Measurements from ENCODE around the gene C1RL.
A peak's percentile ranks its signal among the peaks of the same experiment; 100 is the strongest.

Gene C1RL

DNA sequence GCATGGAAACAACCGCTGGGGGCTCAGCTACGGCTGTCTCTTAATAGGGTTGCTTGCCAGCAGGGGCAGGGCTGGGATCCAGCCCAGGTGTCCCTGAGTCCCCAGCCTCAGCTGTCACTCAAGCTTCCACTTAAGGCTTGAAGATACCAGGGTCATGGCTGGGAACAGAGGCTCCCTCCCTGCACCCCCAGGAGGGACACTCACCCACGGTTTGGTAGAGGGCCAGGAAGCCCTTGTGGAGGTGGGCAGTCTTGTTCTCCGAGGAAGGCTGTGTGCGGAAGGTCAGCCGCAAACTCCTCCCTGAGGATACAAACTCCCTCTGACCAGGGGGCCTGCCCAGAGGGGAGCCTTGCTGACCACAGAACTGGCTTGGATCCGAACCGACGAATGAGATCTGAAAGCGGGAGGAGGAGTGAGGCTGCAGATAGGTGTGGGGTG, 7.3 kb downstream of the C1RL start:
- no peak overlapping the region for H3K4me3 Mint-ChIP-seq
- H3K27me3 Mint-ChIP-seq: no peaks in the 10 kb centered on the region
- H3K4me1 Mint-ChIP-seq: peaks cover 35% of the 10 kb centered on the region
- H3K27ac Mint-ChIP-seq: no peak overlapping the region
- DNase-seq: no peak
- H3K9me3 Mint-ChIP-seq: peaks cover 12% of the 10 kb centered on the region
- CTCF ChIA-PET: interaction anchor here (1.9 kb wide), 1 partner anchor 11 kb away, joined by 14 read pairs; no protein-coding TSS in a partner anchor
- peaks cover 60% of the 10 kb centered on the region for H3K36me3 Mint-ChIP-seq

DNA sequence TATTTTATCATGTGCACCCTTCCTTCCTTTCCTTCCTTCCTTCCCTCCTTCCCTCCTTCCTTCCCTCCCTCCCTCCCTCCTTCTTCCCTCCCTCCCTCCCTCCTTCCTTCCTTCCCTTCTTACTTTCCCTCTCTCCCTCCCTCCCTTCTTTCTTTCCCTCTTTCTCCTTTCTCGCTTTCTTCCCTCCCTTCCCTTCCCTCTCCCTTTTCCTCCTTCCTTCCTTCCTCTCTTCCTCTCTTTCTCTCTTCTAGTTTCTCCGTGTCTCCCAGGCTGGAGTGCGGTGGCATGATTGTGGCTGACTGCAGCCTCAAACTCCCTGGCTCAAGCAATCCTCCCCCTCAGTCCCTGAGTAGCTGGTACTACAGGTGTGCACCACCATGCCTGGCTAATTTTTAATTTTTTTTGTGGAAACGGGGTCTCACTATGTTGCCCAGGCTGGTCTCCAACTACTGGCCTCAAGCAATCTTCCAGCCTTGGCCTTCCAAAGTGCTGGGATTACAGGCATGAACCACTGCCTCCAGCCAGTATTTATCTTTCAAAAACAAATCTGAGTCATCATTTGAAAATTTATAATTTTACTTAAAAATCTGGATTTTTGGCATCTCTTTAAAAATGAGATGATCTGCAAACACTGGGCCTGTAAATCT, 7.8 kb downstream of the C1RL start:
- no peak overlapping the region for H3K27ac Mint-ChIP-seq

GRCh38 chr12:7100239-7100638, 8.8 kb downstream of the C1RL start:
- H3K9me3 Mint-ChIP-seq: no peaks in the 10 kb centered on the region
- peaks cover 46% of the 10 kb centered on the region for H3K36me3 Mint-ChIP-seq

More for the DNA sequence above, 7.8 kb downstream of the C1RL start:
- Mint-ChIP-seq H3K27me3 (no peaks in the 10 kb centered on the region), H3K36me3 (peaks cover 55% of the 10 kb centered on the region), H3K4me3 (no peak overlapping the region), H3K4me1 (peaks cover 29% of the 10 kb centered on the region), H3K9me3 (peaks cover 8% of the 10 kb centered on the region)
- no peak for DNase-seq
- CTCF ChIA-PET: no interaction called here

DNA sequence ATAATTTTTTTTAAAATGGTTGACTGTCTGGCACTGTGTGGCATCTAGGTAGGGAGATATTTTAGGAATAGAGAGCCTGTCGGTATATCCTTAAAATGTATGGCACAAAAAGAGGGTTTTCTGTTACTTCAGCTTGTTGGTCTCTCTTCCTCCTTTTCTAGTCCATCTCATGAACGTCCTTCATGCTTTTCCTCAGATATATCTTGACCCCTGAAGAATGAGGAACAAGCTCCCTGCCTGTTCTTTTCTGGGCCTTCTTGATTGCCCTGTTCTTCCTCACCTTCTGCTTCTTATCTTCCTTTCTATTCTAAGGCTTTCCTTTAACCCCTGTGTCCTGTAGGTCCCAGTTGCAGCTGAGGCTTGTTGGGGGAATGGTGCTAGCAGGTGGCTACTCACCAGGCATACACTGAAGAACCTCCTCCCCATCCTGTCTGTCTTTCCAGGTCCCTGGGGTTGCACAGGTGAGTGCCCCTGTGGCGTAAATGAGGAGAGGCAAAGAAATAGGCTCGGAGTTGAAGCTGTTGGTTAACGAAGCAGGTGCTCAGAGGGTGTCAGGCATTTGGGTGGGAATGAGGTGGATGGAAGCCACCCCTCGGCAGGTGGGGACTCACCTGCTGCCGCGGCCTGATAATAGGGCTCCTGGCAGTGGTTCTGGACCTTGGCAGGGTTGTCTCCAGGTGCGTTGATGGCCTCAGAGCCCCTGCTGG, 9.6 kb downstream of the C1RL start:
- peaks cover 40% of the 10 kb centered on the region for H3K36me3 Mint-ChIP-seq
- no peaks in the 10 kb centered on the region for H3K27me3 Mint-ChIP-seq
- no peak overlapping the region for H3K27ac Mint-ChIP-seq
- CTCF ChIA-PET: interaction anchor here (0.6 kb wide), 1 partner anchor 41 kb away, joined by 3 read pairs; no protein-coding TSS in a partner anchor
- H3K4me3 Mint-ChIP-seq: no peak overlapping the region
- H3K4me1 Mint-ChIP-seq: peaks cover 18% of the 10 kb centered on the region
- H3K9me3 Mint-ChIP-seq: no peaks in the 10 kb centered on the region
- DNase-seq: no peak

More at GRCh38 chr12:7100239-7100638, 8.8 kb downstream of the C1RL start:
- H3K4me1 Mint-ChIP-seq: peaks cover 21% of the 10 kb centered on the region
- no peak overlapping the region for H3K27ac Mint-ChIP-seq
- DNase-seq: no peak
- CTCF ChIA-PET: no interaction called here
- H3K4me3 Mint-ChIP-seq: no peak overlapping the region
- H3K27me3 Mint-ChIP-seq: no peaks in the 10 kb centered on the region

- H3K9me3 Mint-ChIP-seq: no peaks in the 10 kb centered on the region
- H3K27ac Mint-ChIP-seq: no peak overlapping the region
- peaks cover 7% of the 10 kb centered on the region for H3K27me3 Mint-ChIP-seq
- H3K4me1 Mint-ChIP-seq: peaks cover 8% of the 10 kb centered on the region
- peaks cover 18% of the 10 kb centered on the region for H3K36me3 Mint-ChIP-seq
- CTCF ChIA-PET: no interaction called here
- H3K4me3 Mint-ChIP-seq: no peak overlapping the region
- DNase-seq: no peak
Measured at GRCh38 chr12:7096979-7097378, 12.0 kb downstream of the C1RL start.

- H3K4me1 Mint-ChIP-seq: peaks cover 13% of the 10 kb centered on the region
- H3K4me3 Mint-ChIP-seq: no peak overlapping the region
- peaks cover 7% of the 10 kb centered on the region for H3K27me3 Mint-ChIP-seq
- CTCF ChIA-PET: interaction anchor here (0.5 to 1.5 kb wide), 3 partner anchors 11 to 151 kb away, joined by 3 to 6 read pairs (median 5); no protein-coding TSS in a partner anchor
- peaks cover 16% of the 10 kb centered on the region for H3K36me3 Mint-ChIP-seq
- H3K27ac Mint-ChIP-seq: no peak overlapping the region
- DNase-seq: no peak
- no peaks in the 10 kb centered on the region for H3K9me3 Mint-ChIP-seq
Measured at GRCh38 chr12:7096006-7096932, 12.7 kb downstream of the C1RL start.

DNA sequence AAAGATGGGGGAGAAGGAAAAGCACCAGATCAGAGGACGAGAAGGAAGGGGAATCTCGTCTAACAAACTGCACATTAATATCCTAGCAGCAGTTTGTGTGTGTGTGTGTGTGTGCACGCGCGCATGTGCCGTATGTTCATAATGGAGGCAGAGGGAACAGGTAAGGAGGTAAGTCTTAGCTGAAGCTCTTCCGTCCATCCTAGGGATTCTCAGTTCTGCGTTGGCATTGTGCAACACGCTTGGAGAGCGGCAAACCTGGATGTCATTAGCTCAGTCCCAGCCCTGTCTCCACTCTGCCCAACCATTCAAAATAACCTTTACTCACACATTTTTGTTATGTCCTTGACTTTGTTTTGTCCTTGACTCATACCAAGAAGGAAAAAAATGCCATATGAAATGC, 15.1 kb downstream of the C1RL start:
- Mint-ChIP-seq H3K27me3 (peaks cover 18% of the 10 kb centered on the region), H3K27ac (no peak overlapping the region), H3K4me3 (no peak overlapping the region), H3K9me3 (no peaks in the 10 kb centered on the region), H3K36me3 (peaks cover 7% of the 10 kb centered on the region), H3K4me1 (peaks cover 13% of the 10 kb centered on the region)
- DNase-seq: no peak
- CTCF ChIA-PET: interaction anchor here (0.7 to 2.7 kb wide), 7 partner anchors 11 to 169 kb away, joined by 3 to 15 read pairs (median 5); partner anchors contain the start of genes C1RL and LPCAT3

- no peaks in the 10 kb centered on the region for H3K9me3 Mint-ChIP-seq
- peaks cover 4% of the 10 kb centered on the region for H3K36me3 Mint-ChIP-seq
- CTCF ChIA-PET: interaction anchor here (0.7 to 2.7 kb wide), 11 partner anchors 12 to 224 kb away, joined by 3 to 15 read pairs (median 4); partner anchors contain the start of genes C1RL and LPCAT3
- no peak overlapping the region for H3K27ac Mint-ChIP-seq
- H3K4me3 Mint-ChIP-seq: no peak overlapping the region
- DNase-seq: no peak
- H3K4me1 Mint-ChIP-seq: peaks cover 13% of the 10 kb centered on the region
- H3K27me3 Mint-ChIP-seq: peaks cover 19% of the 10 kb centered on the region
Measured at GRCh38 chr12:7093486-7093885, 15.5 kb downstream of the C1RL start.

DNA sequence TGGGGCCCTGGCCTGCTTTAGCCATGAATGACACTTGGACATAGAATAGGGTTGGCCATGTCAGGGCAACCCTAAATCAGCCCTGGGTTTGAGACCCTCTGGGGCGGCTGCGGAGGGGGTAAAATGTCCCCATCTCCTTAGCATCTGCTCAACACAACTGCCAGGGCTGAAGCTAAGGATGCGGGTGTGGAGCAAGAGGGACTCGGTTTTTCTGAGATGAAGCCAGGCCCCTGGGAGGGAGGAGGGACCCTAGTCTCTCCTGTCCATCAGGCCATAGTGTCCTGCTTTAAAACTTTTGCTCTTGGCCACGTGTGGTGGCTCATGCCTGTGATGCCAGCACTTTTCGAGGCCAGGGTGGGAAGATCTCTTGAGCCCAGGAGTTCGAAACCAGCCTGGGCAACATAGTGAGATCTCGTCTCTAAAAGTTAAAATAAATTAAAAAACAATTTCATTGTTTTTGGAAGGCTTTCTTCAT, 16.0 kb downstream of the C1RL start:
- no peak for DNase-seq
- peaks cover 13% of the 10 kb centered on the region for H3K4me1 Mint-ChIP-seq
- CTCF ChIA-PET: interaction anchor here (0.7 to 2.7 kb wide), 12 partner anchors 16 to 224 kb away, joined by 3 to 15 read pairs (median 4); partner anchors contain the start of genes C1RL and LPCAT3
- H3K27ac Mint-ChIP-seq: no peak overlapping the region
- H3K27me3 Mint-ChIP-seq: peaks cover 19% of the 10 kb centered on the region
- no peak overlapping the region for H3K4me3 Mint-ChIP-seq
- H3K36me3 Mint-ChIP-seq: peaks cover 1% of the 10 kb centered on the region
- H3K9me3 Mint-ChIP-seq: no peaks in the 10 kb centered on the region

DNA sequence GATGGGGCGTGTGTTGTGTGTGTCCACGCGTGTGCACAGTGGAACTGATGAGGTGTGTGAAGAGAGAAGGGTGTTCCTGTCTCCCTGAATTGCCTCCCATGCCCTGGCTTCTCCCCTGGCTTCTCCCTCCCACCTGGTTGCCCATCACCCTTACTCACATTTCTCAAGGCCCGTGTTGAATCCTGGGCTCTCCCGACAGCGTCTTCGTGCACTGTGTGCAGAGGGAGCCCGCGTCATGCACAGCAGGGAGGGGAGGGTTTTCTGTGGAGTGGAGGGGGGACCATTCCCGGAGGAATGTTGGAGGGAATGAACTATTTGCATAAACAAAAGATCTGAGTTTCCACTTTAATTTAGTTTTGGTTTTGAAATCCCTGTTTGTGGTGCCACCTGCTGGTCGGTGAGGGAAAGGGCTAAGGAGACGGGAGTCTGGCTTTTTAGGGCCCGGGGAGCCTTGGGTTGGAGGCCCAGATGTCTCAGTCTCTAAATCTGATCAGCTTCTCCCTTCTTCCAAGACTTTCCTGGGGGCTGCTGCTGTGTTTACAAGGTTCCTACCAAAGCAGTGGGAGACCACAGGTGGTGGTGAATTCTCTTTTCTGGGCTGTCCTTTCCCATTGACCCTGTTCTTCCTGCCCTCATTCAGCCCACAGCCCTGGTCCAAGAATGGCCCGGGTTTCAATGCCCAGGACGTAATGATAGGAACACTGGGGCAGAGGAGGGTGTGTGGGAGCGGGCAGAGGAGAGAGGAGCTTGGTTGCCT, 16.6 kb downstream of the C1RL start, which contains the start of gene C1R:
C1R (minus strand) TSS at position 217 of the 757 bp plus-strand sequence; CDS start at position 160, 57 bp downstream.
- CTCF ChIA-PET: interaction anchor here (0.7 to 2.7 kb wide), 12 partner anchors 17 to 223 kb away, joined by 3 to 15 read pairs (median 4); partner anchors contain the start of genes C1RL and LPCAT3
- H3K36me3 Mint-ChIP-seq: peaks cover 1% of the 10 kb centered on the region
- H3K9me3 Mint-ChIP-seq: no peaks in the 10 kb centered on the region
- peak within 1 kb of the TSS; percentile 71 for H3K4me3 Mint-ChIP-seq
- DNase-seq: peak; percentile 82
- H3K4me1 Mint-ChIP-seq: peaks cover 13% of the 10 kb centered on the region
- H3K27me3 Mint-ChIP-seq: peaks cover 19% of the 10 kb centered on the region
- peak within 1 kb of the TSS; percentile 63 for H3K27ac Mint-ChIP-seq

DNA sequence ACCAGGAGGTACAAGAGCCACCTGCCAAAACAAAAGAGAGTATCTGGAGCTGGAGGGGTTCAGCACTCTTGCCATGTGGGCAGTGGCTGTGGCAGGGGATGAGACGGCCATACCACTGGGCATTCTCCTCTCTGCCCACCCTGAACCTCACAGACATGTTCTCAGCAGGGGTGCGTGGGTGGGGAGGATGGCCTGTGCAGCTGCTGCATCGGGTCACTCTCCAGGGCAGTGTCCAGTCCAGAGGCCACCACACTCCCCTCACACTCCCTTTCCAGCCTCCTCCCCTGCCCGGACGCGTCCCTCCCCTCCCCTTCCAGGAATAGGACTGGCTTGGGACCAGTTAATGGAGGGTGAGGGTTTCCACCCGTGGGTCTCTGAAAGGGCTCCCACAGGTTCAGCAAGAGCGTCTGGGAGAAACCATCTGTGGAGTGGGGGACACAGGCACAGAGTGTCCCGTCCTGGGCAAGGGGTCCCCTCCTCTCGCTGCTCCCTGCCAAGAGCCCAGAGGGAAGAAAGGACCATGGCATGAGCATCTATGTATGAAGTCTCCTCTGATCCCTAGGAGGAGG, 17.3 kb downstream of the C1RL start:
- H3K9me3 Mint-ChIP-seq: no peaks in the 10 kb centered on the region
- H3K27me3 Mint-ChIP-seq: peaks cover 19% of the 10 kb centered on the region
- DNase-seq: no peak
- peak overlapping the region; percentile 71 for H3K4me3 Mint-ChIP-seq
- peak overlapping the region; percentile 63 for H3K27ac Mint-ChIP-seq
- CTCF ChIA-PET: interaction anchor here (0.5 to 1.8 kb wide), 5 partner anchors 16 to 795 kb away, joined by 3 to 6 read pairs (median 3); no protein-coding TSS in a partner anchor
- H3K4me1 Mint-ChIP-seq: peaks cover 13% of the 10 kb centered on the region
- H3K36me3 Mint-ChIP-seq: peaks cover under 1% of the 10 kb centered on the region

GRCh38 chr12:7091171-7091570, 17.8 kb downstream of the C1RL start:
- Mint-ChIP-seq H3K27ac (peak overlapping the region; percentile 34), H3K4me3 (no peak overlapping the region), H3K9me3 (no peaks in the 10 kb centered on the region), H3K27me3 (peaks cover 19% of the 10 kb centered on the region), H3K4me1 (peaks cover 13% of the 10 kb centered on the region), H3K36me3 (no peaks in the 10 kb centered on the region)
- CTCF ChIA-PET: interaction anchor here (0.5 to 1.8 kb wide), 5 partner anchors 17 to 796 kb away, joined by 3 to 6 read pairs (median 3); no protein-coding TSS in a partner anchor
- no peak for DNase-seq
